ENCODE results near the gene CST6.

DNA sequence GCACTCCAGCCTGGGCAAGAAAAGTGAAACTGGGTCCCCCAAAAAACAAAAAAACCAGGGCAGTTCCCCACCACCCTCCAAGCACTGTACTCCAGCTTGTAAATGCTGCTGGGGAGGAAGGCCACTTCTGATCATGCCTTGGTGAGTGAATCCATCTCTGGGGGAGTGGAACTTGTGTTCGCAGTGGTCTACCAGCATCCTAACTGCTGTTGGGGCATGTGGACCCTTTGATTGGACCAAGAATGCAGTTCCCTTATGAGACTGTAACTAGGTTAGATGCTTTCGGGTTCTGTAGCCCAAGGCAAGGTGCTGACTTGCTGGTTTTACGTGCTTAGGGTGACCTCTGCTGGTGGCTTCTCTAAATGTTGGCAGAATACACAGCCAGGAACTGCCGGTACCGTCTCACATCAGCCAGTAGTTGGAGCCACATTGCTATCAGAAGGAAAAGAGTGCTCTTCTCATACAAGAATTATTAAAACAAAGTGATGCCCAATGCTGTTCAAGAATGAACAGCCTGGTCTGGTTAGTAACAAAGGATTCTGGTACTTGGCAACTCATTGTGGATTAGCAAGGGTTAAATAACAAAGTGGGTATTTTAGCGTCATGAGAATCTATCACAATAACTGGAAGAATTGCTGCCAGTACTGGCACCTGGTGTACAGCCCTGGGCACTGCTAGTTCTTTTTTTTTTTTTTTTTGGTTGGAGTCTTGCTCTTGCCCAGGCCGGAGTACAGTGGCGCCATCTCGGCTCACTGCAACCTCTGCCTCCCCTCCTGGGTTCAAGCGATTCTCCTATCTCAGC, 22.8 kb upstream of the CST6 start:
- TF ChIP-seq, protein P1, sequence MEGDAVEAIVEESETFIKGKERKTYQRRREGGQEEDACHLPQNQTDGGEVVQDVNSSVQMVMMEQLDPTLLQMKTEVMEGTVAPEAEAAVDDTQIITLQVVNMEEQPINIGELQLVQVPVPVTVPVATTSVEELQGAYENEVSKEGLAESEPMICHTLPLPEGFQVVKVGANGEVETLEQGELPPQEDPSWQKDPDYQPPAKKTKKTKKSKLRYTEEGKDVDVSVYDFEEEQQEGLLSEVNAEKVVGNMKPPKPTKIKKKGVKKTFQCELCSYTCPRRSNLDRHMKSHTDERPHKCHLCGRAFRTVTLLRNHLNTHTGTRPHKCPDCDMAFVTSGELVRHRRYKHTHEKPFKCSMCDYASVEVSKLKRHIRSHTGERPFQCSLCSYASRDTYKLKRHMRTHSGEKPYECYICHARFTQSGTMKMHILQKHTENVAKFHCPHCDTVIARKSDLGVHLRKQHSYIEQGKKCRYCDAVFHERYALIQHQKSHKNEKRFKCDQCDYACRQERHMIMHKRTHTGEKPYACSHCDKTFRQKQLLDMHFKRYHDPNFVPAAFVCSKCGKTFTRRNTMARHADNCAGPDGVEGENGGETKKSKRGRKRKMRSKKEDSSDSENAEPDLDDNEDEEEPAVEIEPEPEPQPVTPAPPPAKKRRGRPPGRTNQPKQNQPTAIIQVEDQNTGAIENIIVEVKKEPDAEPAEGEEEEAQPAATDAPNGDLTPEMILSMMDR (IDR thresholded peaks at IDR 0.05), result peak; percentile 99
- TF ChIP-seq EZH2 (IDR thresholded peaks at IDR 0.05), result no peak
- no peak for TF ChIP-seq EZH2phosphoT487 (IDR thresholded peaks at IDR 0.05)

All from neural progenitor cell (in vitro differentiated cells).